GM21367 (cell line): ENCODE data around the gene ECPAS.
A peak's percentile ranks its signal among the peaks of the same experiment; 100 is the strongest.
"Not testable (repeated sequence)": the region's sequence is repeated elsewhere in the genome, so short reads cannot be mapped to it uniquely, and the experiment has no call there.

Experiments
- ATAC-seq: cut with Tn5 transposase; IDR thresholded peaks from one replicate; pipeline ENCODE4 v1.9.1; 2021; ENCODE audit not compliant: unreplicated experiment

ECPAS gene

GRCh38 chr9:111483858-111484571 lies at the start of gene ECPAS:
TSS of gene ECPAS (minus strand) at chr9:111484383. CDS start at chr9:111472918, 11,465 bp downstream.
- peak; percentile 51 for ATAC-seq

- no peak for ATAC-seq
Measured at GRCh38 chr9:111533099-111533790, 49.1 kb upstream of the ECPAS start.

GRCh38 chr9:111531716-111532115 lies 47.5 kb upstream of the ECPAS start:
- ATAC-seq, result no peak

- ATAC-seq, result no peak
Measured at GRCh38 chr9:111529787-111530186, 45.6 kb upstream of the ECPAS start.

GRCh38 chr9:111527347-111527746 lies 43.2 kb upstream of the ECPAS start:
- no peak for ATAC-seq

- ATAC-seq, result peak; percentile 57
Measured at GRCh38 chr9:111525056-111525977, 41.1 kb upstream of the ECPAS start, which contains the start of gene ZNF483. TSS of gene ZNF483 (plus strand) at chr9:111525179. CDS start at chr9:111527396, 2,217 bp downstream.

- no peak for ATAC-seq
Measured at GRCh38 chr9:111524731-111525055, 40.5 kb upstream of the ECPAS start.

GRCh38 chr9:111516061-111516465 lies 31.9 kb upstream of the ECPAS start:
- no peak for ATAC-seq

GRCh38 chr9:111514967-111515366 lies 30.8 kb upstream of the ECPAS start:
- ATAC-seq, result no peak

GRCh38 chr9:111511581-111511980 lies 27.4 kb upstream of the ECPAS start:
- ATAC-seq, result not testable (repeated sequence)

GRCh38 chr9:111502506-111502905 lies 18.3 kb upstream of the ECPAS start:
- ATAC-seq, result no peak

GRCh38 chr9:111501648-111502047 lies 17.5 kb upstream of the ECPAS start:
- no peak for ATAC-seq

GRCh38 chr9:111501005-111501562 lies 16.9 kb upstream of the ECPAS start:
- ATAC-seq, result no peak

GRCh38 chr9:111497196-111497595 lies 13.0 kb upstream of the ECPAS start:
- not testable (repeated sequence) for ATAC-seq

GRCh38 chr9:111484572-111484894 lies 350 bp upstream of the ECPAS start:
- ATAC-seq, result no peak

- peak; percentile 26 for ATAC-seq
Measured at GRCh38 chr9:111483439-111483857, 735 bp downstream of the ECPAS start.

- ATAC-seq, result peak; percentile 47
Measured at GRCh38 chr9:111482694-111483438, 1.3 kb downstream of the ECPAS start.

- no peak for ATAC-seq
Measured at GRCh38 chr9:111481885-111482636, 2.1 kb downstream of the ECPAS start.

GRCh38 chr9:111477677-111478076 lies 6.5 kb downstream of the ECPAS start:
- ATAC-seq, result no peak

- no peak for ATAC-seq
Measured at GRCh38 chr9:111475195-111475594, 9.0 kb downstream of the ECPAS start.
